ENCODE results near the gene CLDN20.

GRCh38 chr6:155250701-155251381 lies 13.0 kb upstream of the CLDN20 start:
- TF ChIP-seq MXI1 (IDR thresholded peaks at IDR 0.05; ENCODE audit: borderline replicate concordance, low read depth, low read length) (no peak), POLR2A (IDR thresholded peaks at IDR 0.05; ENCODE audit: low read depth, low read length) (no peak), CEBPB (IDR thresholded peaks at IDR 0.05; ENCODE audit: low read depth, low read length) (no peak), RCOR1 (IDR thresholded peaks at IDR 0.05; ENCODE audit: insufficient replicate concordance, low read length) (no peak), NFE2L2 (IDR thresholded peaks at IDR 0.05; ENCODE audit: low read depth, low read length) (no peak), MAFK (IDR thresholded peaks at IDR 0.05; ENCODE audit: low read depth, low read length) (no peak), SMC3 (IDR thresholded peaks at IDR 0.05; ENCODE audit: low read depth, low read length) (no peak), BHLHE40 (IDR thresholded peaks at IDR 0.05; ENCODE audit: low read depth, low read length) (no peak), RFX5 (IDR thresholded peaks at IDR 0.05; ENCODE audit: low read depth, low read length) (no peak)
- TF ChIP-seq, protein P1, sequence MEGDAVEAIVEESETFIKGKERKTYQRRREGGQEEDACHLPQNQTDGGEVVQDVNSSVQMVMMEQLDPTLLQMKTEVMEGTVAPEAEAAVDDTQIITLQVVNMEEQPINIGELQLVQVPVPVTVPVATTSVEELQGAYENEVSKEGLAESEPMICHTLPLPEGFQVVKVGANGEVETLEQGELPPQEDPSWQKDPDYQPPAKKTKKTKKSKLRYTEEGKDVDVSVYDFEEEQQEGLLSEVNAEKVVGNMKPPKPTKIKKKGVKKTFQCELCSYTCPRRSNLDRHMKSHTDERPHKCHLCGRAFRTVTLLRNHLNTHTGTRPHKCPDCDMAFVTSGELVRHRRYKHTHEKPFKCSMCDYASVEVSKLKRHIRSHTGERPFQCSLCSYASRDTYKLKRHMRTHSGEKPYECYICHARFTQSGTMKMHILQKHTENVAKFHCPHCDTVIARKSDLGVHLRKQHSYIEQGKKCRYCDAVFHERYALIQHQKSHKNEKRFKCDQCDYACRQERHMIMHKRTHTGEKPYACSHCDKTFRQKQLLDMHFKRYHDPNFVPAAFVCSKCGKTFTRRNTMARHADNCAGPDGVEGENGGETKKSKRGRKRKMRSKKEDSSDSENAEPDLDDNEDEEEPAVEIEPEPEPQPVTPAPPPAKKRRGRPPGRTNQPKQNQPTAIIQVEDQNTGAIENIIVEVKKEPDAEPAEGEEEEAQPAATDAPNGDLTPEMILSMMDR (conservative IDR thresholded peaks at IDR 0.05; ENCODE audit: low read depth, low read length) = no peak

Data from IMR-90 (cell line).